ENCODE measurements around the gene NPAS3. TPM values are rescaled to one million over a fixed set of nuclear protein-coding genes. Genes with fewer than 3 reads are reported as not detected.

NPAS3 gene
- total RNA-seq, 1 donor from 2014 or later, result 6.1 TPM

GRCh38 chr14:33412450-33412849 lies 473.8 kb downstream of the NPAS3 start:
- Mint-ChIP-seq H3K4me3 (ENCODE audit: low read depth) (no peak overlapping the region), H3K27me3 (no peaks in the 10 kb centered on the region), H3K36me3 (ENCODE audit: insufficient read depth) (no peaks in the 10 kb centered on the region), H3K27ac (no peak overlapping the region), H3K9me3 (ENCODE audit: low read depth) (no peaks in the 10 kb centered on the region), H3K4me1 (ENCODE audit: low read depth) (peaks cover 7% of the 10 kb centered on the region)
- DNase-seq (ENCODE audit: low spot score, unreplicated experiment), result no peak
- TF ChIP-seq CTCF (IDR thresholded peaks at IDR 0.05; ENCODE audit: unreplicated experiment), result no peak

GRCh38 chr14:33413381-33413780 lies 474.7 kb downstream of the NPAS3 start:
- no peak overlapping the region for H3K4me3 Mint-ChIP-seq (ENCODE audit: low read depth)
- no peak for TF ChIP-seq CTCF (IDR thresholded peaks at IDR 0.05; ENCODE audit: unreplicated experiment)
- H3K4me1 Mint-ChIP-seq (ENCODE audit: low read depth), result peaks cover 7% of the 10 kb centered on the region
- no peaks in the 10 kb centered on the region for H3K36me3 Mint-ChIP-seq (ENCODE audit: insufficient read depth)
- H3K27ac Mint-ChIP-seq, result no peak overlapping the region
- no peak for DNase-seq (ENCODE audit: low spot score, unreplicated experiment)
- no peaks in the 10 kb centered on the region for H3K27me3 Mint-ChIP-seq
- no peaks in the 10 kb centered on the region for H3K9me3 Mint-ChIP-seq (ENCODE audit: low read depth)

- H3K27ac Mint-ChIP-seq, result no peak overlapping the region
- no peaks in the 10 kb centered on the region for H3K9me3 Mint-ChIP-seq (ENCODE audit: low read depth)
- no peaks in the 10 kb centered on the region for H3K36me3 Mint-ChIP-seq (ENCODE audit: insufficient read depth)
- no peaks in the 10 kb centered on the region for H3K27me3 Mint-ChIP-seq
- no peak for DNase-seq (ENCODE audit: low spot score, unreplicated experiment)
- H3K4me3 Mint-ChIP-seq (ENCODE audit: low read depth), result no peak overlapping the region
- TF ChIP-seq CTCF (IDR thresholded peaks at IDR 0.05; ENCODE audit: unreplicated experiment), result no peak
- H3K4me1 Mint-ChIP-seq (ENCODE audit: low read depth), result peaks cover 7% of the 10 kb centered on the region
Measured at GRCh38 chr14:33414041-33414440, 475.4 kb downstream of the NPAS3 start.

- Mint-ChIP-seq H3K27ac (no peak overlapping the region), H3K4me3 (ENCODE audit: low read depth) (no peak overlapping the region), H3K27me3 (no peaks in the 10 kb centered on the region), H3K4me1 (ENCODE audit: low read depth) (no peaks in the 10 kb centered on the region), H3K36me3 (ENCODE audit: insufficient read depth) (no peaks in the 10 kb centered on the region), H3K9me3 (ENCODE audit: low read depth) (no peaks in the 10 kb centered on the region)
- no peak for DNase-seq (ENCODE audit: low spot score, unreplicated experiment)
- TF ChIP-seq CTCF (IDR thresholded peaks at IDR 0.05; ENCODE audit: unreplicated experiment), result no peak
Measured at GRCh38 chr14:33420051-33420627, 481.5 kb downstream of the NPAS3 start.

GRCh38 chr14:33430414-33431035 lies 491.8 kb downstream of the NPAS3 start:
- H3K4me1 Mint-ChIP-seq (ENCODE audit: low read depth), result no peaks in the 10 kb centered on the region
- H3K36me3 Mint-ChIP-seq (ENCODE audit: insufficient read depth), result no peaks in the 10 kb centered on the region
- no peaks in the 10 kb centered on the region for H3K9me3 Mint-ChIP-seq (ENCODE audit: low read depth)
- TF ChIP-seq CTCF (IDR thresholded peaks at IDR 0.05; ENCODE audit: unreplicated experiment), result no peak
- no peak for DNase-seq (ENCODE audit: low spot score, unreplicated experiment)
- no peak overlapping the region for H3K4me3 Mint-ChIP-seq (ENCODE audit: low read depth)
- H3K27ac Mint-ChIP-seq, result no peak overlapping the region
- no peaks in the 10 kb centered on the region for H3K27me3 Mint-ChIP-seq

Data from progenitor cell of endocrine pancreas (in vitro differentiated cells).